SK-N-SH (cell line): ENCODE results near the gene PDE10A.

Experiments used
- EZH2phosphoT487 ChIP-seq: fragments of 200-600 bp; sonication (generic); IDR thresholded peaks from 2 replicates; pipeline ENCODE4 v1.6.1; 2017; ENCODE audit warnings: low read depth, mixed run types, mild to moderate bottlenecking, antibody characterized with exemption, moderate library complexity, borderline replicate concordance
- FOXJ3 ChIP-seq: sonication (generic); formaldehyde crosslinking; IDR thresholded peaks from 2 replicates; pipeline ENCODE4 v1.5.1; 2020; ENCODE audit warnings: mild to moderate bottlenecking, missing genetic modification reagents
- FOXM1 ChIP-seq: IDR thresholded peaks from 2 replicates; pipeline ENCODE4 v1.4.0; 2012; ENCODE audit warnings: low read depth, mild to moderate bottlenecking
- MXI1 ChIP-seq: IDR thresholded peaks from 2 replicates; pipeline ENCODE4 v1.6.1; 2012; ENCODE audit warnings: mild to moderate bottlenecking, low read depth, low read length, improper control_type of control experiment
- POLR2AphosphoS5 ChIP-seq: IDR thresholded peaks from 2 replicates; pipeline ENCODE4 v1.6.1; 2012; ENCODE audit warnings: low read depth, low read length
- RCOR1 ChIP-seq: fragments of 150-350 bp; IDR thresholded peaks from 2 replicates; pipeline ENCODE4 v1.6.1; 2017; ENCODE audit warnings: antibody characterized with exemption, low read length
- REST ChIP-seq: IDR thresholded peaks from 2 replicates; pipeline ENCODE4 v1.6.1; 2012; ENCODE audit warnings: mild to moderate bottlenecking, low read depth, low read length, moderate library complexity
- RFX5 ChIP-seq: IDR thresholded peaks from 2 replicates; pipeline ENCODE4 v1.6.1; 2012; ENCODE audit warnings: mild to moderate bottlenecking, improper control_type of control experiment, low read length
- TF ChIP-seq, protein P1 (sequence below): fragments of 200-600 bp; sonication (generic); IDR thresholded peaks from 2 replicates; pipeline ENCODE4 v1.6.1; 2017; ENCODE audit warnings: antibody characterized with exemption, mild to moderate bottlenecking, moderate library complexity
- TF ChIP-seq, protein P2 (sequence below): IDR thresholded peaks from 2 replicates; pipeline ENCODE4 v1.4.0; 2012; ENCODE audit warnings: low read depth, borderline replicate concordance

DNA sequence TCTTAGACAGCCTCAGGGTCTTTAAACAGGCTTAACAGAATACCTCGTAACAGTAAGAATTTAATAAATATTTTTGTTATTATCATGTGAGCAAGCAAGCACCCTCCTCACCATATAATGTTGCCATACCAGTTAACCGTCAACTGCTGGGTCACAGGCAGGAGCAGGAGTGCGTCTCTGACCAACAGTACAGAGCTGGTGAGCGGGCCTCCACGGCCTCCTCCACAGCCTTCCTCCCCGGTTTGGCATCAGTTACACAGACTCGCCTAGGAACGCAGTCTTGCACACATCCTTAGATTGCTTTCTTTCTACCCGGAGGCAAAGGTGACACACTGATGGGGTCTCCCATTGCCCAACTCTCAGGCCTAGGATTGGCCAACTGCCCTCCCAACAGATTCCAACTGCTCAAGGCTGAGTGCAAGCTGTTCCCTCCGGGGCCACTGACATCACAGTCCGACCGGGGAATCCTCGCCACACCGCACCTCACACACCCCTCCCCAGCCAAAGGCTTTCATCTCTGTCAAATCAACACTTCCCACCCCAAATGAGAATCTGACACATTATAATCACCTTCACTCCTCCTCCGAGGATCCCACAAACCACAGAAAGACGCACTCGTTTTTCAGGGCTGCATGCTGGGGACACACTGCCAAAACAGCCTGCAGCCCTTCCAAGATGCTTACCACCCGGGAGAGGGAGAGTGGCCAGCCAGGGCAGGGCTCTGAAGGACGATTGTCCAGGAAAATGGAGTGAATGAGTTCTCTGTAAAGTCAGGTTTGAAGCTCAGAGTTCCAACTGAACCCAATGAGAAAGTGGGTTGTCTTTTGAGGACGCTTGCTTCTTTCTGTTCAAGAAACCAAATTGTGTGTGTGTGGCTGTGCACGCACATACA lies 63.2 kb downstream of the PDE10A start:
- TF ChIP-seq REST (no peak), MXI1 (no peak), RCOR1 (no peak), EZH2phosphoT487 (no peak), RFX5 (no peak), FOXM1 (no peak), FOXJ3 (no peak), POLR2AphosphoS5 (no peak)
- TF ChIP-seq, protein P1, sequence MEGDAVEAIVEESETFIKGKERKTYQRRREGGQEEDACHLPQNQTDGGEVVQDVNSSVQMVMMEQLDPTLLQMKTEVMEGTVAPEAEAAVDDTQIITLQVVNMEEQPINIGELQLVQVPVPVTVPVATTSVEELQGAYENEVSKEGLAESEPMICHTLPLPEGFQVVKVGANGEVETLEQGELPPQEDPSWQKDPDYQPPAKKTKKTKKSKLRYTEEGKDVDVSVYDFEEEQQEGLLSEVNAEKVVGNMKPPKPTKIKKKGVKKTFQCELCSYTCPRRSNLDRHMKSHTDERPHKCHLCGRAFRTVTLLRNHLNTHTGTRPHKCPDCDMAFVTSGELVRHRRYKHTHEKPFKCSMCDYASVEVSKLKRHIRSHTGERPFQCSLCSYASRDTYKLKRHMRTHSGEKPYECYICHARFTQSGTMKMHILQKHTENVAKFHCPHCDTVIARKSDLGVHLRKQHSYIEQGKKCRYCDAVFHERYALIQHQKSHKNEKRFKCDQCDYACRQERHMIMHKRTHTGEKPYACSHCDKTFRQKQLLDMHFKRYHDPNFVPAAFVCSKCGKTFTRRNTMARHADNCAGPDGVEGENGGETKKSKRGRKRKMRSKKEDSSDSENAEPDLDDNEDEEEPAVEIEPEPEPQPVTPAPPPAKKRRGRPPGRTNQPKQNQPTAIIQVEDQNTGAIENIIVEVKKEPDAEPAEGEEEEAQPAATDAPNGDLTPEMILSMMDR, result no peak
- TF ChIP-seq, protein P2, sequence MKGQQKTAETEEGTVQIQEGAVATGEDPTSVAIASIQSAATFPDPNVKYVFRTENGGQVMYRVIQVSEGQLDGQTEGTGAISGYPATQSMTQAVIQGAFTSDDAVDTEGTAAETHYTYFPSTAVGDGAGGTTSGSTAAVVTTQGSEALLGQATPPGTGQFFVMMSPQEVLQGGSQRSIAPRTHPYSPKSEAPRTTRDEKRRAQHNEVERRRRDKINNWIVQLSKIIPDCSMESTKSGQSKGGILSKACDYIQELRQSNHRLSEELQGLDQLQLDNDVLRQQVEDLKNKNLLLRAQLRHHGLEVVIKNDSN, result no peak
